ENCODE data around the gene ARMH2. TPM values are rescaled to one million over a fixed set of nuclear protein-coding genes. Genes with fewer than 3 reads are reported as not detected.
A peak's percentile ranks its signal among the peaks of the same experiment; 100 is the strongest.
"Not testable (repeated sequence)": the region's sequence is repeated elsewhere in the genome, so short reads cannot be mapped to it uniquely, and the experiment has no call there.

Gene ARMH2
- total RNA-seq, 2 donors from 2014 or later = not detected

DNA sequence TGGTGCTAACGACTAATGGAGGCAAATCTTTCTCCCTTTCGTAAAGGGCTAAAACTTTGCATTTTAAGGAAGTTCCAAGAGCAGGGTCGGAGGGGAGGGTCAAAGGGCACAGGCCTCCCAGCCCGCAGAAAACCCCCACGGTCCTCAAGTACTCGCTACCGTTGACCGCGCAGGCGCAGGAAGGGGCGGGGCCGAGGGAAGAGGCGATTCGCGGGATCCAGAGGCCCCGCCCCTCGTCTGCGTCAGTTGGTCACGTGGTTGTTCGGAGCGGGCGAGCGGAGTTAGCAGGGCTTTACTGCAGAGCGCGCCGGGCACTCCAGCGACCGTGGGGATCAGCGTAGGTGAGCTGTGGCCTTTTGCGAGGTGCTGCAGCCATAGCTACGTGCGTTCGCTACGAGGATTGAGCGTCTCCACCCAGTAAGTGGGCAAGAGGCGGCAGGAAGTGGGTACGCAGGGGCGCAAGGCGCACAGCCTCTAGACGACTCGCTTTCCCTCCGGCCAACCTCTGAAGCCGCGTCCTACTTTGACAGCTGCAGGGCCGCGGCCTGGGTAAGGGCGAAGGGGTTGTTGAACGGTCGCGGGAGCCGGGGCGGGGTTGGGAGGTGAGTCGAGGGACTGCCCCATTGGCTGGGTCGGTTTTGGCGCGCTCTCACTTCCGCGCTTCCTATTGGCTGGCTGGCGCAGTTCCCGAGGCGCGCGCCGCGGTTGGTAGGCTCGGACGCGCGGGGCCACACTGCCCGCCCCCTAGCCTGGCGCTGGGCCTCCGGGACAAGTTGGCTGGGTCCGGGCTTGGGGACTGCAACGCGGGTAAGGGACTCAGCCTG, 23.8 kb downstream of the ARMH2 start, which contains the start of gene GMNN:
TSS of gene GMNN (plus strand) at position 242 of the 824 bp plus-strand sequence. CDS start 2,310 bp downstream, outside the sequence.
- peak within 1 kb of the TSS; percentile 97 for H3K27ac ChIP-seq (ENCODE audit: low read depth, low read length)
- H3K36me3 Mint-ChIP-seq (ENCODE audit: low read depth) = peaks cover 12% of the 10 kb centered on the region
- H3K27me3 Mint-ChIP-seq (ENCODE audit: insufficient read depth) = no peaks in the 10 kb centered on the region
- peaks cover 10% of the 10 kb centered on the region for H3K4me1 Mint-ChIP-seq
- peak within 1 kb of the TSS; percentile 99 for H3K27ac Mint-ChIP-seq
- peak; percentile 99 for DNase-seq
- TF ChIP-seq, protein P1, sequence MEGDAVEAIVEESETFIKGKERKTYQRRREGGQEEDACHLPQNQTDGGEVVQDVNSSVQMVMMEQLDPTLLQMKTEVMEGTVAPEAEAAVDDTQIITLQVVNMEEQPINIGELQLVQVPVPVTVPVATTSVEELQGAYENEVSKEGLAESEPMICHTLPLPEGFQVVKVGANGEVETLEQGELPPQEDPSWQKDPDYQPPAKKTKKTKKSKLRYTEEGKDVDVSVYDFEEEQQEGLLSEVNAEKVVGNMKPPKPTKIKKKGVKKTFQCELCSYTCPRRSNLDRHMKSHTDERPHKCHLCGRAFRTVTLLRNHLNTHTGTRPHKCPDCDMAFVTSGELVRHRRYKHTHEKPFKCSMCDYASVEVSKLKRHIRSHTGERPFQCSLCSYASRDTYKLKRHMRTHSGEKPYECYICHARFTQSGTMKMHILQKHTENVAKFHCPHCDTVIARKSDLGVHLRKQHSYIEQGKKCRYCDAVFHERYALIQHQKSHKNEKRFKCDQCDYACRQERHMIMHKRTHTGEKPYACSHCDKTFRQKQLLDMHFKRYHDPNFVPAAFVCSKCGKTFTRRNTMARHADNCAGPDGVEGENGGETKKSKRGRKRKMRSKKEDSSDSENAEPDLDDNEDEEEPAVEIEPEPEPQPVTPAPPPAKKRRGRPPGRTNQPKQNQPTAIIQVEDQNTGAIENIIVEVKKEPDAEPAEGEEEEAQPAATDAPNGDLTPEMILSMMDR (conservative IDR thresholded peaks at IDR 0.05) = no peak
- H3K9ac ChIP-seq (ENCODE audit: extremely low read depth, low read length, poor library complexity, severe bottlenecking) = peak within 1 kb of the TSS; percentile 94
- no peaks in the 10 kb centered on the region for H3K4me1 ChIP-seq (ENCODE audit: control insufficient read depth, insufficient read depth, low read length)
- peaks cover 13% of the 10 kb centered on the region for H3K36me3 ChIP-seq (ENCODE audit: control insufficient read depth, insufficient read depth, low read length)
- 0% methylated on average over 17 to 75 of the region's 75 CpGs for WGBS, 2 experiments (ENCODE audit: insufficient coverage in 1 of 2, insufficient read length in 1 of 2)
- H3K27me3 ChIP-seq (ENCODE audit: control insufficient read depth, insufficient read depth, low read length, poor library complexity, severe bottlenecking) = no peaks in the 10 kb centered on the region
- H3K4me3 Mint-ChIP-seq = peak within 1 kb of the TSS; percentile 99
- no peaks in the 10 kb centered on the region for H3K9me3 Mint-ChIP-seq
- H3K4me3 ChIP-seq (ENCODE audit: low read length) = peak within 1 kb of the TSS; percentile 92
- no peaks in the 10 kb centered on the region for H3K9me3 ChIP-seq (ENCODE audit: control insufficient read depth, low read length)

DNA sequence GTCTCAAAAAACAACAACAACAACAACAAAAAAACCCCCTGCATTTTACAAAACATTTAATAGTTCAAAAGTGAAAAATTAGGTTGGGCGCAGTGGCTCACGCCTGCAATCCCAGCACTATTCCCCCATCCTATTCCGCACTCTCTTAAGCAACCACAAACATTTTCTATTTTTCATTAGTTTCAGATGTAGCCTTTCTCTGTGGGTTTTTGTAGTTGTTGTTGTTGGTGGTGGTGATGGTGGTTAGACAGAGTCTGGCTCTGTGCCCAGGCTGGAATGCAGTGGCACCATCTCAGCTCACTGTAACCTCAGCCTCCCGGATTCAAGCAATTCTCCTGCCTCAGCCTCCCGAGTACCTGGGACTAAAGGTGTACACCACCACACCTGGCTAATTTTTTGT, 30.4 kb downstream of the ARMH2 start:
- H3K4me1 Mint-ChIP-seq = no peaks in the 10 kb centered on the region
- H3K27ac Mint-ChIP-seq = no peak overlapping the region

DNA sequence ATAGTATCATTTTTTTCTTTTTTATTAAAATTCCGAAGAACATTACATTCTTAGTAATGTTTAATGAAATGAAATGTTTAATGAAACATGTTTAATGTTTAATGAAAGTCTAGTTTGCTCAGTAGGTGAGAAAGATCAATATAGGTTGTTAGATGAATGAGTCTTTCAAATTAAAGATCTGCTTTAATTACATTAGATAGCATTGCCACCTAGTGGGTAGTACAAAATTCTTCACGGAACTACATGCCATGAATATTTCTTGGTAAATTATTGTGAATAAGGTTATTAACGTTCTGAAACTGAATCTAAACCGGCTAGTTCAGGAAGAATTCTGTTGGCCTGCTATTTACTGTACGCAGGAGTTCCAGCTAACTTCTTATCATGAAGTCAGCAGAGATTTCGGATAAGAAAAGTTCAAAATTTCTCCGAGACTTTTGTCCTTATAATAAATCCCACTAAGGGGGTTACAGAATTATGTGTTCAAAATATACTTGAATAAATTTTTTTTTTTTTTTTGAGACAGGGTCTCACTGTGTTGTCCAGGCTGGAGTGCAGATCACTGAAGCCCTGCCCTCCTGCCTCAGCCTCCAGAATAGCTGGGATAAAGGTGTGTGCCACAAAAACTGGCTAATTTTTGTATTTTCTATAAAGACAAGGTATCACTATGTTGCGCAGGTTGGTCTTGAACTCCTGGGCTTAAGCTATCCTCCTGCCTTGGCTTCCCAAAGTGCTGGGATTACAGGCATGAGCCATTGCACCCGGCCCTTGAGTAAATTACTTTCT, 31.8 kb downstream of the ARMH2 start:
- Mint-ChIP-seq H3K4me1 (no peaks in the 10 kb centered on the region), H3K36me3 (ENCODE audit: low read depth) (no peaks in the 10 kb centered on the region), H3K27ac (no peak overlapping the region), H3K27me3 (ENCODE audit: insufficient read depth) (no peaks in the 10 kb centered on the region), H3K9me3 (peaks cover 5% of the 10 kb centered on the region), H3K4me3 (no peak overlapping the region)
- H3K27me3 ChIP-seq (ENCODE audit: control insufficient read depth, insufficient read depth, low read length, poor library complexity, severe bottlenecking) = no peaks in the 10 kb centered on the region
- no peak overlapping the region for H3K27ac ChIP-seq (ENCODE audit: low read depth, low read length)
- H3K4me3 ChIP-seq (ENCODE audit: low read length) = no peak overlapping the region
- H3K9ac ChIP-seq (ENCODE audit: extremely low read depth, low read length, poor library complexity, severe bottlenecking) = no peak overlapping the region
- H3K9me3 ChIP-seq (ENCODE audit: control insufficient read depth, low read length) = no peaks in the 10 kb centered on the region
- WGBS, 2 experiments (ENCODE audit: insufficient coverage in 1 of 2, insufficient read length in 1 of 2) = 81 to 88% methylated on average over 7 to 9 of the region's 9 CpGs
- DNase-seq = no peak
- TF ChIP-seq, protein P1 (conservative IDR thresholded peaks at IDR 0.05) = peak; percentile 58
- H3K4me1 ChIP-seq (ENCODE audit: control insufficient read depth, insufficient read depth, low read length) = no peaks in the 10 kb centered on the region
- H3K36me3 ChIP-seq (ENCODE audit: control insufficient read depth, insufficient read depth, low read length) = no peaks in the 10 kb centered on the region

More for the DNA sequence above, 30.4 kb downstream of the ARMH2 start:
- WGBS, 2 experiments (ENCODE audit: insufficient coverage in 1 of 2, insufficient read length in 1 of 2) = 95 to 100% methylated on average over 2 to 4 of the region's 5 CpGs
- no peak overlapping the region for H3K4me3 ChIP-seq (ENCODE audit: low read length)
- Mint-ChIP-seq H3K27me3 (ENCODE audit: insufficient read depth) (no peaks in the 10 kb centered on the region), H3K4me3 (no peak overlapping the region), H3K36me3 (ENCODE audit: low read depth) (no peaks in the 10 kb centered on the region), H3K9me3 (peaks cover 5% of the 10 kb centered on the region)
- no peak overlapping the region for H3K27ac ChIP-seq (ENCODE audit: low read depth, low read length)
- no peaks in the 10 kb centered on the region for H3K4me1 ChIP-seq (ENCODE audit: control insufficient read depth, insufficient read depth, low read length)
- TF ChIP-seq, protein P1 (conservative IDR thresholded peaks at IDR 0.05) = no peak
- no peak overlapping the region for H3K9ac ChIP-seq (ENCODE audit: extremely low read depth, low read length, poor library complexity, severe bottlenecking)
- H3K9me3 ChIP-seq (ENCODE audit: control insufficient read depth, low read length) = no peaks in the 10 kb centered on the region
- H3K27me3 ChIP-seq (ENCODE audit: control insufficient read depth, insufficient read depth, low read length, poor library complexity, severe bottlenecking) = no peaks in the 10 kb centered on the region
- DNase-seq = no peak
- no peaks in the 10 kb centered on the region for H3K36me3 ChIP-seq (ENCODE audit: control insufficient read depth, insufficient read depth, low read length)

DNA sequence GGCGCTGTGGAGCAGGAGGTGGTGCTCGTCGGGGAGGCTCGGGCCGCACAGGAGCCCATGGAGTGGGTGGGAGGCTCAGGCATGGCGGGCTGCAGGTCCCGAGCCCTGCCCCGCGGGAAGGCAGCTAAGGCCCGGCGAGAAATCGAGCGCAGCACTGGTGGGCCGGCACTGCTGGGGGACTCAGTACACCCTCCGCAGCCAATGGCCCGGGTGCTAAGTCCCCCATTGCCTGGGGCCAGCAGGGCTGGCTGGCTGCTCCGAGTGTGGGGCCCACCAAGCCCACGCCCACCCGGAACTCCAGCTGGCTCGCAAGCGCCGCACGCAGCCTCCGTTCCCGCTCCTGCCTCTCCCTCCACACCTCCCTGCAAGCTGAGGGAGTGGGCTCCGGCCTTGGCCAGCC, 32.7 kb downstream of the ARMH2 start:
- not testable (repeated sequence) for H3K9me3 ChIP-seq (ENCODE audit: control insufficient read depth, low read length); H3K4me1 Mint-ChIP-seq; H3K27me3 Mint-ChIP-seq (ENCODE audit: insufficient read depth); H3K36me3 ChIP-seq (ENCODE audit: control insufficient read depth, insufficient read depth, low read length); H3K9me3 Mint-ChIP-seq; H3K27me3 ChIP-seq (ENCODE audit: control insufficient read depth, insufficient read depth, low read length, poor library complexity, severe bottlenecking); H3K4me1 ChIP-seq (ENCODE audit: control insufficient read depth, insufficient read depth, low read length); DNase-seq; H3K4me3 ChIP-seq (ENCODE audit: low read length); H3K9ac ChIP-seq (ENCODE audit: extremely low read depth, low read length, poor library complexity, severe bottlenecking); H3K4me3 Mint-ChIP-seq; H3K27ac Mint-ChIP-seq; H3K36me3 Mint-ChIP-seq (ENCODE audit: low read depth); H3K27ac ChIP-seq (ENCODE audit: low read depth, low read length)
- 98% methylated on average over 22 of the region's 26 CpGs; no CpG with 5 or more reads in 1 of the 2 experiments for WGBS, 2 experiments (ENCODE audit: insufficient coverage in 1 of 2, insufficient read length in 1 of 2)

Measured in endodermal cell (in vitro differentiated cells).